GM12892 (cell line): ENCODE measurements around the gene C7orf57.

Experiments
- POLR2A ChIP-seq: IDR thresholded peaks from 2 replicates; pipeline ENCODE4 v1.6.1; 2011; ENCODE audit warnings: low read depth, low read length, control low read depth
- POLR2AphosphoS5 ChIP-seq: IDR thresholded peaks from 2 replicates; pipeline ENCODE4 v1.6.1; 2011; ENCODE audit warnings: low read depth, low read length, control low read depth
- TAF1 ChIP-seq: IDR thresholded peaks from 2 replicates; pipeline ENCODE4 v1.6.1; 2011; ENCODE audit warnings: low read depth, mild to moderate bottlenecking, control low read depth, low read length, borderline replicate concordance

- TF ChIP-seq POLR2A (no peak), TAF1 (no peak), POLR2AphosphoS5 (no peak)
Observed at GRCh38 chr7:48016641-48017040, 18.7 kb upstream of the C7orf57 start.
